Cardiac septum (tissue), 1 donor: ENCODE results near the gene ADSS1. TPM values are rescaled to one million over a fixed set of nuclear protein-coding genes. Genes with fewer than 3 reads are reported as not detected.

Experiments
- DNase-seq: peaks from one replicate; pipeline ENCODE4 v3.0.0-alpha.2; 2020; ENCODE audit warnings: low spot score
- intact Hi-C: fragments of 100-400 bp; cut with DNase I; formaldehyde crosslinking; loops from one replicate; pipeline ENCODE4 v1.14.0; 2022
- total RNA-seq: library from RNA; stranded (reverse); fragmentation: NEBNext Ultra II Directional; extraction: Animal tissue kit (Norgen Biotek cat#: 25700); gene quantifications from one replicate; pipeline ENCODE4 v1.2.1, GENCODE V29; 2021
- donor health status: DM: no; HTN: no; CAD: no.

ADSS1 gene
- total RNA-seq, 1 donor from 2014 or later = 114 TPM

GRCh38 chr14:104710071-104710735, 13.8 kb upstream of the ADSS1 start:
- DNase-seq = no peak
- intact Hi-C loops = no loop called here

DNA sequence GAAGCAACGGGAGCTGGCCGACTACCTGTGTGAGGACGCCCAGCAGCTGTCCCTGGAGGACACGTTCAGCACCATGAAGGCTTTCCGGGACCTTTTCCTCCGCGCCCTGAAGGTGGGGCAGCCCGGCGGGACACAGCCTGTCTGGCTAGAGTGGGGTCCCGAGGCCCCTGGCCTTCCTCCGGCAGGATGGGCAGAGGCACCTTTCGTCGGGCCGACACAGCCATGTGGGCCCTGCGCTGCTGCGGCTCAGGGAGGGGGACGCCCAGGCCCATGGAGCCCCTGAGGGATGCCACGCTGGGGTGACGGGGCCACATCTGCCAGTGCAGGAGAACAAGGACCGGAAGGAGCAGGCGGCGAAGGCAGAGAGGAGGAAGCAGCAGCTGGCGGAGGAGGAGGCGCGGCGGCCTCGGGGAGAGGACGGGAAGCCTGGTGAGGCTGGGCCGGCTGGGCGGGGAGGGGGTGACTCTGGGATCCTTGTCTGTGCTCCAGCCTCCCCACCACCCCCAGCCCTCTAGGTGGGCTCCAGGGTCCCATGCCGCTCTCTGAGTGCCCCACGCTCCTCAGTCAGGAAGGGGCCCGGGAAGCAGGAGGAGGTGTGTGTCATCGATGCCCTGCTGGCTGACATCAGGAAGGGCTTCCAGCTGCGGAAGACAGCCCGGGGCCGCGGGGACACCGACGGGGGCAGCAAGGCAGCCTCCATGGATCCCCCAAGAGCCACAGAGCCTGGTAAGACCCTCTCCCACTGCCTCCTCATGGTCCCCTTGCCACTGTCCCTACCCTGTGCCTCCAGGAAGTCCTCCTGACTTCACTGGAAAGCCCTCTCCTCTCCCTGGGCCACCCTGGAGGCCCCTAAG, 10.9 kb upstream of the ADSS1 start:
- no peak for DNase-seq
- intact Hi-C loops = no loop called here

DNA sequence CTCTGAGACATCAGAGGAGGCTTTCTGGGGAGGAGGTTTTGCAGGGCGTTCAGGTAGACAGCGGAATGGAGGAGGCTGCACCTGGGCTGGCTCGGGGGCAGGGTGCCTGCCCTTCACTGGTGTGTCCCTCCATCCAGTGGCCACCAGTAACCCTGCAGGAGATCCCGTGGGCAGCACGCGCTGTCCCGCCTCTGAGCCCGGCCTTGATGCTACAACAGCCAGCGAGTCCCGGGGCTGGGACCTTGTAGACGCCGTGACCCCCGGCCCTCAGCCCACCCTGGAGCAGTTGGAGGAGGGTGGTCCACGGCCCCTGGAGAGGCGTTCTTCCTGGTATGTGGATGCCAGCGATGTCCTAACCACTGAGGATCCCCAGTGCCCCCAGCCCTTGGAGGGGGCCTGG, 10.0 kb upstream of the ADSS1 start:
- no peak for DNase-seq
- intact Hi-C loops = no loop called here

- intact Hi-C loops = no loop called here
- no peak for DNase-seq
Observed at GRCh38 chr14:104714681-104715080, 9.3 kb upstream of the ADSS1 start.

GRCh38 chr14:104715416-104715815, 8.6 kb upstream of the ADSS1 start:
- intact Hi-C loops = no loop called here
- DNase-seq = no peak

DNA sequence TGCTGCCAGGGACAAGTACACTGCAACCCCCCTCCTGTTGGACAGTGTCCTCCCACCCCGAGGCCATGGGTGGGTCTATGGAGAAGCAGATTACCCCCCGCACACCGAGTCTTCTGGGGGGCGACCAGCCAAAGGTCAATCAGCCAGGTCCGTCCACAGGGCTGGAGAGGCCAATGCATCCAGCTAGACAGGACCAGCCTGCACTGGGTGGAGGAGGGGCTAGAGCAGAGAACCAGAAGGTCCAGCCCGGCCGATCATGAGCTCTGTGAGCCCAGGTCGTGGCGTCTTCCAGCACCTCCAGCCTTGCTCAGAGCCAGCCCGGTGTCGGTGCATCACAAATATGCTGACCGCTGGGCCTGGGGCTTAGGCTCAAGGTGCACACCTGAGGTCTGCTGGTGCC, 8.2 kb upstream of the ADSS1 start:
- intact Hi-C loops = no loop called here
- DNase-seq = no peak

DNA sequence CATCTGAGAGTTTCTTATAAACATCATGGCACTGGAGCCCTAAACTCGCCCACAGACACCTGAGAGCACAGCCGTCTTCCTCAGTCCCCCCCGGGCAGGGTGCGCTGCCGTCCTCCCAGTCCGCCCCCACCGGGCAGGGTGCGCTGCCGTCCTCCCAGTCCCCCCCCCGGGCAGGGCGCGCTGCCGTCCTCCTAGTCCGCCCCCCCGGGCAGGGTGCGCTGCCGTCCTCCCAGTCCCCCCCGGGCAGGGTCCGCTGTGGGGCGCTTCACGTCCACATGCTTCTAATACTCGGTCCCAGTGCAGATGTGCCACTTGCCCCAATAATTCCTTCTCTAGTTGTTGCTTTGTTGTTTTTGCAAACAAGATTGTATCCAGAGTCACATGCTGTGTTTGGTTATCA, 6.9 kb upstream of the ADSS1 start:
- intact Hi-C loops = no loop called here
- DNase-seq = no peak

- intact Hi-C loops = no loop called here
- no peak for DNase-seq
Observed at GRCh38 chr14:104717646-104718045, 6.4 kb upstream of the ADSS1 start.

DNA sequence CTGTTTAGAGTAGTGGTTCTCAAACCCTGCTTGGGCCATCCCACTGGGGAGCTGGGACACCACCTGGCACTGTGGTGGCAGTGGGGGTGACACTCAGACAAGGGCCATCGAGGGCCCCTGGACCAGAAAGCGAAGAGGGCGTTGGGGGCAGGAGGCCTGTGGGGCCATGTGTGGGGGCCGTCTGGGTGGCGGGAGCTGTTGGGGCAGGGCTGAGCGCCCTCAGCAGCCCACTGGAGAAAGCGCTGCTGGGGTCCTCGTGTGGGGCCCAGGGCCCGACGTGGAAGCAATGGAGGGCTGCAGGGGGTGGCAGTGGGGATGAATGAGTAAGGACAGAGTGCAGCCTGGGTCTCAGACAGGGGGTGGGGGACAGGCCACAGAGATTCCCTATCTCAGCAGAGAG, 5.9 kb upstream of the ADSS1 start:
- intact Hi-C loops = no loop called here
- DNase-seq = no peak

GRCh38 chr14:104718871-104719270, 5.2 kb upstream of the ADSS1 start:
- no peak for DNase-seq
- intact Hi-C loops = no loop called here

DNA sequence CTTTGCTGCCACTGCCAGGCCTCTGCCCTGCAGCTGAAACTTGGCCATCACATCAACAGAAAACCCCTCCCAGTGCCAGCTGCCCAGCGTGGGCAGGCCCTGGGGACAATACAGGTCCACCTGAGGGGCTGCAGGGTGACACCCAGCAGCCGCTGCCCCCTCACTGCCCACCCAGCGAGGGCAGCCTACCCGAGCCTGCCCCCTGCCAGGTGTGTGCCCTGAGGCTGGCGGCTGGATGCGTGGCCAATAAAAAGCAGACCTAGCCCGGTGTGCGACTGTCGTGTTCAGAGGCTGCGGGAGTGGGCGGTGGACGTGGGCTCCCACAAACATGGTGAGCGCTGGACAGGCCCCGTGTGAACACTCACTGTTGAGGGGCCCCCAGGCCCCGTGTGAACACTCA, 4.7 kb upstream of the ADSS1 start:
- intact Hi-C loops = no loop called here
- DNase-seq = no peak

DNA sequence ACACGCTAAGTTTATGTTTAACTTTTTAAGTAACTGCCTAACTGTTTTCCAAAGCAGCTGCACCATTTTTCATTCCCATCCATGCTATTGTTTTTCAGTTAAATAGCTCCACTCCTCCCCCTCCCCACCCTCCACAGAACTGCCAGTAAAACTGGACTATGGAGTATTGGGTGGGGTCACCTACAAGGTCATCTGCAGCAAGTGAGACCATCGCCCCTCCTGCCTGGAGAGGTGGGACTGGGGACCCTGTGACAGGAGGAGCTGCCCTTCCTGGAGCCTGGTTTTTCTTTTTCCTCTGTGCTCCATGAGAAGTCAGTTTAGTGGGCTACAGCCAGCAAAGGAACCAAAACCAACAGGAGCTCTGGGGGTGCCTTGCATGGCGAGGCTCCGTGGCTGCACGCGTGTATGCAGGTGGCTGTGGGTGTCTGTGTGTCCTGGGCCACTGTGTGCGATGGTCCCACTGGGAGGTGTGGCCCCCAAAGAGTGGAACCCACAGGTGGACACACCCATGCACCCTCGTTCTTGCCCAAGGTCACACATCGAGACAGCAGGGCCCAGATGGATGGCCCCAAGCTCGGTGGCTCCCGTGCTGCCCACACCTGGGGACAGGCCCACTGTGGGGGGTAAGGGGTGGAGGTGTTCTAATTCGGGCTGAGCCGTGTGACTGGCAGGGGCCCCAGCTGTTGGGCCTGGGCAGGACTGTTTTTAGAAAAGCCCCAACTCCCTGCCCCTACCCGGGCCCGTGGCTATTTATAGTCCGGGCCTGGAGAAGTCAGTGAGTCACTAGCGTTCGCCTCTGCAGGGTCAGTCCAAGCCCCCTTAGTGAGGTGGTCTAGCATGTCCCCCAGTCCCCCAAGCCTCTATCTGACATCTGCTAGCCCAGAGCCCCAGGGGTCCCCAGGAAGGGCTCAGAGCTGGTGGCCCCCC, 2.3 kb upstream of the ADSS1 start:
- peak; percentile 86 for DNase-seq
- intact Hi-C loops = loop anchor here (10.0 kb wide), 1 partner anchor 137 kb away; no protein-coding TSS in a partner anchor

DNA sequence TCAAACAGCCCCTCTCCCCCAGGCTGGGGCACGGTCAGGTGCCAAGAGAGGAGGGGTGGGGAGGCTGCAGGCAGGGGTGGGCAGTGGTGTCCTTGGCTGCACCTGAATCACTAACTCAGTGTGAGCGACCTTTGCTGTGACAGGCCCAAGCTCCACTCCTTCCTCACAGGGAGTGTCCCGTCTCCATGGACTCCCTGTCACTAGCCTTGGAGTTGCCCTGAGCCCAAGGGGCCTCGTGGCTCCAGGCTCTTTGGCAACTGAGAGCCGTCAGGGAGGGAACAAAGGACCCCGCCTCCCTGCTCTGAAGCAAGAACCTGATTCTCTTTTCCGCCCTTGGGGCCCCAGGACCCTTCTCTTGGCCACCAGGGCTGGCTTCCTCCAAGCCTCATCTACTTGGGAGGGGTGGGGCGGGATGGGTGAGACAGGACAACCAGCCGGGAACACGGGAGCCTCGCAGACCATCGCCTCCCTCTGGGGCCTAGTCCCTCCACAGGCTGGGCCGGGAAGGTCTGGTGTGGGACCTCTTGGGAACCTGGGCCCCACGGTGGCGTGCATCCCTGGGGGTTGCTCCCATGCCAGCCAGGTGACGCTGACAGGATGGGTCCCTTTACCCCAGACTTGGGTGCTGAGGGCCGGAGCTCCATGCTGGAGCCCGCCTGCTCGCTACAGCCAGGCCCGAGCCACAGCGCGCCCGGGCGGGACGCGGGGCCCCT, 935 bp upstream of the ADSS1 start:
- DNase-seq = no peak
- intact Hi-C loops = loop anchor here (10.0 kb wide), 1 partner anchor 138 kb away; no protein-coding TSS in a partner anchor

DNA sequence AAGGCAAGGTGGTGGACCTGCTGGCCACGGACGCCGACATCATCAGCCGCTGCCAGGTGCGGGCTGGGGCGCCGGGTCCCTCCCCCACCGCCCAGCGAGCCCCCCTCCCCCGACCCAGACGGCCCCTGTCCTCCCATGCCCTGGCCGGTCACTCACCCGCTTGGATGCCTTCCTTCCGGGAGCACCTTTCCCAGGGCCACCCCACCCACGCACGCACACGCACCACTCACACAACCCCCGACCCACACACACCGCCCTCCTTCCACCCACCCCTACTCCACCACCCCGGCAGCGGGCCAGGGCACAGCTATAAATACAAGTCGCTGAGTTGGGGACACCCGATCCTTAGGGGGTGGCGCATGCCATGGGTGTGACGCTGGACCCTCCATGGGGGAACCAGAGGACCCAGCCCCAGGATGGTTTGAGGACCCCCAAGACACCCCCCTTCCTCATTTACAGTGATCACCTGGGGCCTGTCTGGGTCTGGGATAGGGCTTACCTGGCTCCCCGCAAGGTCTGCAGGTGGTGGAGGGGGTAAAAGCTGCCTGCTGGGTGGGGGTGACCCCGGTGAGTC, 465 bp downstream of the ADSS1 start:
- DNase-seq = no peak
- intact Hi-C loops = loop anchor here (10.0 kb wide), 1 partner anchor 140 kb away; no protein-coding TSS in a partner anchor

DNA sequence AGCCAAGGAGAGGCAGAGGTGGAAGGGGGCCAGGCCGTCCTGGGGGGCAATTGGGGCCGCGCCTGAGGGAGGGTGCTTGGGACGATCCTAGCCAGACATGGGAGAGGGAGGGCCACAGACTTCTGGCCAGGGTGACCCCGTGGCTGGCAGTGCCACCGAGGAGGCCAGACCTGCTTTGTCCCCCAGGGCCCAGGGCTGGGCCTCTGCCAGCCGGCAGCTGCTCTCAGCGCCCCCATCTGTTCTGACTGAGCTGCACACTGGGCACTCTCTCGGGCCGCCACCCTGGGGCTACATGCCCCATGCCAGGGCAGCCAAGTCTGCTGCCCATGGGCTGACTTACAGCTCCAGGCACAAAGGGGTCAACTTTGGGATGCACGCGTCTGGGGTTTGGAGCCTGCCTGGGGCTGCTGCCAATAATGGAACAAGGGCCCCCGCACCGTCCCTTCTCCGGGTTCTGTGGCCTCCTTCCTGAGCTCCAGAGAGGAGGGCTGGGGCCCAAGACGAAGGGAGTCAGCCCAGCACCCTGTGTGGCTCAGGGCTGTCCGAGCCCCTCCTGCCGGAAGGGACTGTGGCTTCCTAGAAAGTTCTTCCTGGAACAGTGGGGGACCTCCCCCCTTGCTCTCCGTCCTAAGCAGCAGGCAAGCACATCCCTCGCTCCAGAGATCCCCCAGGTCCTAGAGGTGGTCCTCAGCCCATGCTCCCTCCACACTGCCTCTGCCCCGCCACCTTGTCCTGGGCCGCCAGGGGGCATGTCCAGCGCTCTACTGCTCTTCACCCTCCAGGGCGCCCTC, 1.1 kb downstream of the ADSS1 start:
- DNase-seq = no peak
- intact Hi-C loops = loop anchor here (10.0 kb wide), 1 partner anchor 140 kb away; no protein-coding TSS in a partner anchor

DNA sequence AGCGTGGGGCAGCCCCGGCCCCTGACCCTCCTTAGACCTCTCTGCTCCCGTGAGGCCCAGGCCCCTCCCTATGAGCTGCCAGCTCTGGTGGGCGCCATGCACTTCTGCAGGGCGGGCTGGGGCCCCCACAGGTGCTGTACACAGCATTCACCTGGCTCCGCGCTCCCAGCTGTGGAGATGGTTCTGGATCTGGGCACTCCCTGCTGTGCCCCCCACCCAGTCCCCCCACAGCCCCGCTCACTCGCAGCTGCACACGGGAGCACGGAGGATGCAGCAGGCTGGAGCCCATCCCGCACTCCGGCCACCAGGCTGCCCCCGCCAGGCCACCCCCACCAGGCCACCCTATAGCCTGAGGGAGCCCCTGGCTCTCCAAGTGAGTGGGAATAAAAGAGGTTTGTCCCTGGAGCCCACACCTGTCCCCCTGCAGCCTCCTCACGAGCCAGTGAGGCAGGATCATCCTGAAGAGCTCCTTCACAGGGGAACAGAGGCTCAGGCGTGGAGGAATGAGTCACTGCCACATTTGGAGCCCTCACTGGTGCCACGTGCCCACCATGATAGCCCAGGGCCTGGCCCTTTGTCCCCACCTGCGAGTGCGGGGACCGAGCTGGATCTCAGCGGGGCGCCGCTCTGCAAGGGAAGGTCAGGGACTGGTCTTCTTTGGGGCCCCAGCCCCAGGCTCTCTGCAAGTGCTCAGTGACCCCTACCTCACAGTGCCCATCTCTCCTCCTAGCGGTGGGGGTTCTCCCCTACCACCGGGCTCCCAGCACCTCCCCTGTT, 1.9 kb downstream of the ADSS1 start:
- DNase-seq = no peak

More for the DNA sequence above, 1.9 kb downstream of the ADSS1 start:
- intact Hi-C loops = loop anchor here (10.0 kb wide), 1 partner anchor 141 kb away; no protein-coding TSS in a partner anchor
